ENCODE measurements around the gene STX16. TPM values are rescaled to one million over a fixed set of nuclear protein-coding genes. Genes with fewer than 3 reads are reported as not detected.

Gene STX16
- polyA plus RNA-seq, 3 donors = 15.6 to 165 (median 27.4) TPM

GRCh38 chr20:58652606-58653294, 1.7 kb downstream of the STX16 start:
- H3K4me1 ChIP-seq (ENCODE audit: control insufficient read depth in 1 of 2, insufficient read depth in 2 of 2, low read length in 2 of 2) = peaks cover 22 to 44% of the 10 kb centered on the region in 2 donors
- H3K9me3 ChIP-seq (replicated peaks in 1 of 2; ENCODE audit: control insufficient read depth in 1 of 2, insufficient read depth in 1 of 2, low read length in 2 of 2) = no peaks in the 10 kb centered on the region
- H4K20me1 ChIP-seq (ENCODE audit: insufficient read depth, low read length) = peaks cover 29% of the 10 kb centered on the region
- peak overlapping the region; percentile 97 for H2AFZ ChIP-seq (ENCODE audit: insufficient read depth, low read depth, low read length, poor library complexity, severe bottlenecking)
- Mint-ChIP-seq H3K27ac (peak overlapping the region; percentile 96 to 99 (median 98)), H3K4me3 (peak overlapping the region; percentile 96 to 97), H3K27me3 (ENCODE audit: low read depth in 3 of 3) (peaks cover 10 to 13% (median 13%) of the 10 kb centered on the region in 3 donors), H3K36me3 (peaks cover 10% of the 10 kb centered on the region in 2 donors), H3K9me3 (peaks cover 0 to 6% (median 0%) of the 10 kb centered on the region in 7 donors), H3K4me1 (peaks cover 34% of the 10 kb centered on the region)
- DNase-seq = peak in 1 of 3 donors; percentile 2
- H3K27me3 ChIP-seq (ENCODE audit: control insufficient read depth in 2 of 2, insufficient read depth in 2 of 2, low read length in 2 of 2) = peaks cover 3 to 15% of the 10 kb centered on the region in 2 donors
- peak overlapping the region; percentile 68 to 100 (median 91) for H3K4me3 ChIP-seq (replicated peaks in 1 of 3; ENCODE audit: low read depth in 2 of 3, low read length in 3 of 3)
- 0% methylated on average over 3 of the region's 12 CpGs for WGBS (ENCODE audit: insufficient coverage)
- no peak for TF ChIP-seq CTCF (IDR thresholded peaks at IDR 0.05)
- peak overlapping the region; percentile 98 for H3K4me2 ChIP-seq (replicated peaks; ENCODE audit: extremely low read depth, low read length, poor library complexity, severe bottlenecking)
- peaks cover 2 to 27% of the 10 kb centered on the region in 2 donors for H3K36me3 ChIP-seq (replicated peaks in 1 of 2; ENCODE audit: control insufficient read depth in 1 of 2, insufficient read depth in 2 of 2, low read length in 2 of 2)
- peak overlapping the region; percentile 95 to 98 for H3K27ac ChIP-seq (ENCODE audit: low read depth in 1 of 2, low read length in 2 of 2)
- intact Hi-C loops (cut with micrococcal nuclease) = loop anchor here (2.0 to 10.0 kb wide), 7 partner anchors 40 to 392 kb away; partner anchors contain the start of genes NPEPL1 (in 2 of the 2), VAPB (in 2 of the 2), PRELID3B (in 1 of the 2) and RAB22A (in 1 of the 2)
- H3K79me2 ChIP-seq (ENCODE audit: insufficient read depth, low read length) = peaks cover 65% of the 10 kb centered on the region
- peak overlapping the region; percentile 90 for H3K9ac ChIP-seq (ENCODE audit: insufficient read depth, low read length, poor library complexity, severe bottlenecking)

- peaks cover 0 to 4% (median 0%) of the 10 kb centered on the region in 7 donors for H3K9me3 Mint-ChIP-seq
- DNase-seq = no peak
- Histone ChIP-seq H3K9ac (ENCODE audit: insufficient read depth, low read length, poor library complexity, severe bottlenecking) (no peak overlapping the region), H4K20me1 (ENCODE audit: insufficient read depth, low read length) (peaks cover 44% of the 10 kb centered on the region), H3K9me3 (replicated peaks in 1 of 2; ENCODE audit: control insufficient read depth in 1 of 2, insufficient read depth in 1 of 2, low read length in 2 of 2) (no peaks in the 10 kb centered on the region), H3K36me3 (replicated peaks in 1 of 2; ENCODE audit: control insufficient read depth in 1 of 2, insufficient read depth in 2 of 2, low read length in 2 of 2) (peaks cover 7 to 33% of the 10 kb centered on the region in 2 donors), H2AFZ (ENCODE audit: insufficient read depth, low read depth, low read length, poor library complexity, severe bottlenecking) (no peak overlapping the region), H3K27ac (ENCODE audit: low read depth in 1 of 2, low read length in 2 of 2) (peak overlapping the region in 1 of 2 donors; percentile 18), H3K79me2 (ENCODE audit: insufficient read depth, low read length) (peaks cover 81% of the 10 kb centered on the region), H3K4me1 (ENCODE audit: control insufficient read depth in 1 of 2, insufficient read depth in 2 of 2, low read length in 2 of 2) (peaks cover 17 to 39% of the 10 kb centered on the region in 2 donors), H3K27me3 (ENCODE audit: control insufficient read depth in 2 of 2, insufficient read depth in 2 of 2, low read length in 2 of 2) (peaks cover 0 to under 1% of the 10 kb centered on the region in 2 donors), H3K4me3 (replicated peaks in 1 of 3; ENCODE audit: low read depth in 2 of 3, low read length in 3 of 3) (no peak overlapping the region), H3K4me2 (replicated peaks; ENCODE audit: extremely low read depth, low read length, poor library complexity, severe bottlenecking) (no peak overlapping the region)
- TF ChIP-seq CTCF (IDR thresholded peaks at IDR 0.05) = no peak
- WGBS (ENCODE audit: insufficient coverage) = no CpG with 5 or more reads among the region's 4 CpGs
- intact Hi-C loops (cut with micrococcal nuclease) = loop anchor here (5.0 to 10.0 kb wide), 6 partner anchors 193 to 390 kb away; partner anchors contain the start of genes VAPB (in 2 of the 2), PRELID3B (in 1 of the 2) and RAB22A (in 1 of the 2)
- H3K36me3 Mint-ChIP-seq = peaks cover 14 to 18% of the 10 kb centered on the region in 2 donors
- H3K4me3 Mint-ChIP-seq = no peak overlapping the region
- peaks cover 1 to 4% (median 3%) of the 10 kb centered on the region in 3 donors for H3K27me3 Mint-ChIP-seq (ENCODE audit: low read depth in 3 of 3)
- H3K4me1 Mint-ChIP-seq = peaks cover 35% of the 10 kb centered on the region
- H3K27ac Mint-ChIP-seq = no peak overlapping the region
Measured at GRCh38 chr20:58654337-58654736, 3.3 kb downstream of the STX16 start.

Data from CD14-positive monocyte (primary cell).